ENCODE results near the gene NKAIN1. TPM values are rescaled to one million over a fixed set of nuclear protein-coding genes. Genes with fewer than 3 reads are reported as not detected.

Gene NKAIN1
- total RNA-seq, 1 donor from 2014 or later: 0.14 TPM

- intact Hi-C loops (cut with DNase I): no loop called here
Observed at GRCh38 chr1:31135973-31136600, 103.6 kb downstream of the NKAIN1 start.

GRCh38 chr1:31133368-31133767 lies 106.3 kb downstream of the NKAIN1 start:
- intact Hi-C loops (cut with DNase I): no loop called here
- ATAC-seq (no peak), DNase-seq (ENCODE audit: missing footprints) (no peak)

More at GRCh38 chr1:31135973-31136600, 103.6 kb downstream of the NKAIN1 start:
- ATAC-seq: no peak
- no peak for DNase-seq (ENCODE audit: missing footprints)

Other genes with a start within 250 kb of the NKAIN1 start
- gene PUM1, start 174.2 kb downstream of the NKAIN1 start, total RNA-seq: 71.1 TPM
- gene SNRNP40, start 56.9 kb upstream of the NKAIN1 start, total RNA-seq: 19.0 TPM
- 10.4 TPM for gene ZCCHC17, start 57.1 kb upstream of the NKAIN1 start, total RNA-seq
- 5,086 TPM for gene FABP3, start 133.2 kb upstream of the NKAIN1 start, total RNA-seq
- gene SERINC2, start 173.3 kb upstream of the NKAIN1 start, total RNA-seq: 1.7 TPM